ENCODE data around the gene PLK5. TPM values are rescaled to one million over a fixed set of nuclear protein-coding genes. Genes with fewer than 3 reads are reported as not detected.

PLK5 gene, protein sequence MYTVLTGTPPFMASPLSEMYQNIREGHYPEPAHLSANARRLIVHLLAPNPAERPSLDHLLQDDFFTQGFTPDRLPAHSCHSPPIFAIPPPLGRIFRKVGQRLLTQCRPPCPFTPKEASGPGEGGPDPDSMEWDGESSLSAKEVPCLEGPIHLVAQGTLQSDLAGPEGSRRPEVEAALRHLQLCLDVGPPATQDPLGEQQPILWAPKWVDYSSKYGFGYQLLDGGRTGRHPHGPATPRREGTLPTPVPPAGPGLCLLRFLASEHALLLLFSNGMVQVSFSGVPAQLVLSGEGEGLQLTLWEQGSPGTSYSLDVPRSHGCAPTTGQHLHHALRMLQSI
- total RNA-seq, result 0.31 TPM

DNA sequence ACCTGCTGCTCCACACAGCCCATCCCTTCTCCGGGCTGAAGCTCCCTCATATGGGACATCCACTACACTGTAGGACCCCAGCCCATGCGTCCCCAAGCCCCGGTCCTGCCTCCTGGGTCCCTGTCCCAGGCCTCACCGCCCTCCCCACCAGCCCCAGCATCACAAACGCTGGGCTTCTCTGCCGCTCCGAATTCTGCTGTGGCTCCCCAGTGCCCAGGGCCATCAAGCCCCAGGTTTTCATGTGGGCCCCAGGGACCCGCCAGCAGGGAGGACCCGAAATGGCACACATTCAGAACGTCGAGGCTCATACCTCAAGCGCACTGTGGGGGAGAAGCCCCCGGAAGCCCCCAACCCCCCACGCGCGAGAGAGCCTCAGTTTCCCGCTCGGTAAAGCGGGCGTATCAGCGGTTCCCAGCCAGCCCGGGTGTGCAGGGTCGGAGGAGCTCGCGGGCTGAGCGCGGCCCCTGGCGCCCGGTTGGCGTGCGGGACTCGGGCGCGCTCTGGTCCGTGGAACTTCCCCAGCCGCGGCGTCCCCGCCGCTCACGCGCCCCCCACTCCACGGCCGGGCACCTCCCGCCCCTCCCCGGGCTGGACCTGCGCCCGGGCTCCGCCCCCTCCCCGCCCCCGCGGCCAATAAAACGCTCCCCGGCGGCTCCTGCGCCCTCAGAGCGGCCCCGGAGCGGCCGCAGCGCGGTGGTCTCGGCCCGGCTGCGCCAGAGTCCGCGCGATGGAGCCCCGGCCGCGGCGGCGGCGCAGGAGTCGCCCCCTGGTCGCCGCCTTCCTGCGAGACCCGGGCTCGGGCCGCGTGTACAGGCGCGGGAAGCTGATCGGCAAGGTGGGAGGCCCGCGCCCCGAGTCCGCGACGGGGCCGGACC lies at the start of gene PLK5:
Gene PLK5 (plus strand): TSS at position 666 of the 875 bp plus-strand sequence. CDS start 2,920 bp downstream, outside the sequence.

GRCh38 chr19:1478934-1479707 lies 44.8 kb upstream of the PLK5 start, which contains the start of gene C19orf25:
C19orf25 (minus strand) TSS chr19:1479215; CDS start chr19:1478903, 312 bp downstream.

GRCh38 chr19:1490311-1491113 lies 33.4 kb upstream of the PLK5 start, which contains the start of gene PCSK4:
PCSK4 (minus strand) TSS chr19:1490350; CDS start chr19:1490346, 4 bp downstream.

DNA sequence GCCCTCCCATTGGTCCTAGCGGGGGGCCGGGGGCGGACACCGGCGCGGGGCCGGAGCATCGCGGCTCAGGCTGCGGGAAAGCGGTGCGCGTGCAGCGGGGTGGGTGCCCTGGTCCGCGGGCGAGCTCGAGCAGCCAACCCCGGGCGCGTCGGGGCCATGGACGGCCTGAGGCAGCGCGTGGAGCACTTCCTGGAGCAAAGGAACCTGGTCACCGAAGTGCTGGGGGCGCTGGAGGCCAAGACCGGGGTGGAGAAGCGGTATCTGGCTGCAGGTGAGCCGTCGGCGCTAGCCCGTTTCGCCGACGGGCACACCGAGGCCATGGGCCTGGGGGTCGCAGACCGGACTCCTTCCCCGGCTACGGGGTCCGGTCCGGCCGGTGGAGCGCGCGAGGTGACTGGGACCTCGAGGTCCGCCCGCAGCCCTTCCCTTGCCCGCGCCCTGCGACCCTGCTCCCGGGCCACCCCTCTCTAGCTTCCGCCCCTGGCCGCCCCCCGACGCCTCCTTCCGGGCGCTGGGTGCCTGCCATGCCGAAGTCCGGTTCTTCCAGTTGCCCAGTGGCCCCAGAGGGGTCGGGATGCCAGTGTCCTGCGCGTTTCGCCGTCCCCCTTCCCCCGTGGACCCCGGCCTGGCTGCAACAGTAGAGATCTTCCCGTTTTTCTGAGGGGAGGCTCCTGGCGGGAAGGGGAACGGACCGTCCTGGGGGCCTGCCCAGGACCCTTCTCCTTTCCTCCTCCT lies 32.6 kb upstream of the PLK5 start, which contains the start of gene REEP6:
Gene REEP6 (plus strand): TSS at position 68 of the 735 bp plus-strand sequence. CDS start 89 bp downstream, at position 157.

DNA sequence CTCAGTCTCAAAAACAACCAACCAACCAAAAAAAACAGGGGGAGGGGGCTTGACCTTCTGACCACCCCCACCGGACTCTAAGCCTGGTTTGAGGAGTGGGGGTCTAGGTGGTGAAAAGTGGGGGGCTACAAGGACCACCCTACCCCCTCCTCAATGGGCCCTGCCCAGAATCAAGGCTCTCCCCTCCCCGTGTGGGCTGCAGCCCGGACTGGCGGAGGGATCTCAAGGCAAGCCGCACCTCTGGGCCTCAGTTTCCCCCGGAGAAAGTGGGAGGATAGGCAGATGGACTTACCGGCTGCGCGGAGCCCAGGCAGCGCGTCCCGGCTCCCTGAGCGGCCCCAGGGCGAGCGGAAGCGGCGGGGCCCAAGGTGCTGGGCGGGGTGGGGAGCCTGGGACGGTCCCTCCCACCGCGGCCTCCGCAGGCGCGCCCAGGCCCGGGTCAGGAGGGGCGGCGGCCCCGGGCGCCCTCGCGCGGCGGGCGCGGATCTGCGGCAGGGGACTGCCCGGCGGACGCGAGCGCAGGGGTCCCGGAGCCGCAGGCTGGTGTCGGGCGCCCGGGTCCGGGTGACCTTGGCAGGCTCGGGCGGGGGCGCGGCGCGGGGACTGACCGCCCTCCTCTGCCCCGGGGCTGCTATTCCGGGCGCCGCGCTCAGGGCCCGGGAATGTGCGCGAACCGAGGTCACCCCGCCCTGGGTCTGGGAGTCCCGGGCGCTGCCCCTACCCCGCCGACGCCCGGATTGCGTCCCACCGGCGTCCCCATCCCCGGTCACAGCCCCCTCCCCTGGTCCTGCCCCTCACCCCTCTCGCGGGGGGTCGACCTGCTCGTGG lies 11.0 kb upstream of the PLK5 start, which contains the start of gene ADAMTSL5:
Gene ADAMTSL5 (minus strand): TSS at position 349 of the 828 bp plus-strand sequence. CDS start 2,076 bp downstream, outside the sequence.

DNA sequence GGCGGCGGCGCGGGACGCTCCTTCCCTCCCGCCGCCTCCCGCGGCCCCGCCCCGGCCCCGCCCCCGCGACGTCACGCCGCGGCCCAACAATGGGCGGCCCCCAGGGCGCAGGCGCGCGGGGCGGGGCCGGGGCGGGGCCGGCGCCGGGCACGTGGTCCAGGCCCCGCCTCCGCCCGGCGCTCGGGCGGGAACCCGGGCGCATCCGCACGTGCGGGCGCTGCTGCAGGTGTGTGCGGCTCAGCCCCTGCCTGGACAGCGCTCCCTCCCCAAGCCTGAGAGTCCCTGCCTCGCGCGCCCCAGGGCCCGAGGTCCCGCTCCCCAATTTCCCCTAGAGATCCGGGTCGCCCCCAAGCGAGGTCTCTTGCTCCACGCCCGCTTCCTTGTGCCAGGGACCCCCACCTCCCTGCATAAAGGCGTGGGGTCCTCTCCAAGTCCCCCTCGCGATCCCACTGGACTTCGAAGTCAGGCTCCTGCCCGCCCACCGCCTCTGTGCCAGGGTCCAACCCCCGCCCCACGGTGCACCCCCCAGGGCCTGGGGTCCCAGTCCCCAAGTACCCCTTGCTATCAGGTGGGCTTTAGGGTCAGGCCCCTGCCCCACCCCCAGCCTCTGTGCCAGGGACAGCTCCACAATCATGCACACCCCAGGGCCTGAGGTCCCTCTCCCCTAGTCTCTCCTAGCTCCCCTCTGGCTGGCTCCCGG lies 44.6 kb downstream of the PLK5 start, which contains the start of gene MEX3D:
Gene MEX3D (minus strand): TSS at position 6 of the 700 bp plus-strand sequence. CDS start 267 bp downstream, outside the sequence.

Small RNA genes lying within 50 kb of the gene (small RNA-seq; reads per million reads assigned to genes)
- gene AC005943.2 (ENCODE audit: low replicate concordance), result not detected
- not detected for gene RN7SL477P (ENCODE audit: low replicate concordance)

Other genes with a start within 250 kb of the PLK5 start
- gene FAM174C, start 248.5 kb upstream of the PLK5 start, total RNA-seq, result 8.1 TPM
- gene EFNA2, start 238.2 kb upstream of the PLK5 start, total RNA-seq, result 7.5 TPM
- 36.6 TPM for gene NDUFS7, start 140.2 kb upstream of the PLK5 start, total RNA-seq
- gene GAMT, start 122.5 kb upstream of the PLK5 start, total RNA-seq, result 15.0 TPM
- gene DAZAP1, start 116.5 kb upstream of the PLK5 start, total RNA-seq, result 40.1 TPM
- gene RPS15, start 85.7 kb upstream of the PLK5 start, total RNA-seq, result 535 TPM
- gene APC2, start 74.0 kb upstream of the PLK5 start, total RNA-seq, result 276 TPM
- gene C19orf25, start 44.9 kb upstream of the PLK5 start, total RNA-seq, result 24.1 TPM
- gene PCSK4, start 33.7 kb upstream of the PLK5 start, total RNA-seq, result 3.8 TPM
- 2.2 TPM for gene REEP6, start 32.9 kb upstream of the PLK5 start, total RNA-seq
- not detected for gene ADAMTSL5, start 11.1 kb upstream of the PLK5 start, total RNA-seq
- gene MEX3D, start 44.2 kb downstream of the PLK5 start, total RNA-seq, result 44.8 TPM
- gene MBD3, start 68.8 kb downstream of the PLK5 start, total RNA-seq, result 67.6 TPM
- gene UQCR11, start 81.4 kb downstream of the PLK5 start, total RNA-seq, result 52.0 TPM
- gene TCF3, start 128.5 kb downstream of the PLK5 start, total RNA-seq, result 33.8 TPM
- gene ONECUT3, start 229.4 kb downstream of the PLK5 start, total RNA-seq, result not detected

All from parietal lobe (tissue), 2 donors.